Lung (tissue), 12 donors: Measurements from ENCODE around the gene COX10. TPM values are rescaled to one million over a fixed set of nuclear protein-coding genes. Genes with fewer than 3 reads are reported as not detected.

Source experiments
- ATAC-seq: fragments of 200-7000 bp; cut with Tn5 transposase; one replicate; pipeline ENCODE4 v1.9.1; 2020; ENCODE audit warnings: moderate number of reproducible peaks; ENCODE audit not compliant: insufficient read depth, low FRiP score
- DNase-seq, 3 donors: peaks; one replicate each; pipeline ENCODE4 v3.0.0-alpha.2; 2013 to 2017
- H3K27ac ChIP-seq, 2 donors: one replicate each; pipeline ENCODE4 v1.5.1; 2013; ENCODE audit warnings: mild to moderate bottlenecking in 2 of 2, moderate library complexity in 2 of 2, control low read depth in 1 of 2, inconsistent platforms in 1 of 2, low read depth in 1 of 2, low read length in 1 of 2
- H3K27me3 ChIP-seq, 3 donors: one replicate each; pipeline ENCODE4 v1.5.1; 2013; ENCODE audit warnings: low read length in 2 of 3; ENCODE audit not compliant: control insufficient read depth in 3 of 3, insufficient read depth in 3 of 3
- H3K36me3 ChIP-seq, 4 donors: one replicate each; pipeline ENCODE4 v1.5.1; 2013; ENCODE audit warnings: low read length in 4 of 4, mild to moderate bottlenecking in 1 of 4, moderate library complexity in 1 of 4; ENCODE audit not compliant: control insufficient read depth in 4 of 4, insufficient read depth in 4 of 4
- H3K4me1 ChIP-seq, 5 donors: one replicate each; pipeline ENCODE4 v1.5.1; 2013; ENCODE audit warnings: low read length in 5 of 5, mild to moderate bottlenecking in 2 of 5, moderate library complexity in 1 of 5; ENCODE audit not compliant: control insufficient read depth in 5 of 5, insufficient read depth in 5 of 5
- H3K4me3 ChIP-seq: one replicate; pipeline ENCODE4 v1.5.1; 2013; ENCODE audit warnings: mild to moderate bottlenecking, control low read depth, moderate library complexity
- H3K9ac ChIP-seq, 2 donors: one replicate each; pipeline ENCODE4 v1.5.1; 2013; ENCODE audit warnings: low read length in 2 of 2, control low read depth in 1 of 2; ENCODE audit not compliant: insufficient read depth in 1 of 2
- H3K9me3 ChIP-seq, 4 donors: one replicate each; pipeline ENCODE4 v1.5.1; 2013; ENCODE audit warnings: low read length in 3 of 4, mild to moderate bottlenecking in 1 of 4, moderate library complexity in 1 of 4; ENCODE audit not compliant: control insufficient read depth in 4 of 4, insufficient read depth in 3 of 4
- CTCF ChIP-seq: IDR thresholded peaks from 2 replicates; pipeline ENCODE4 v1.5.1; 2012; ENCODE audit warnings: mild to moderate bottlenecking; ENCODE audit errors: control extremely low read depth, extremely low read depth
- WGBS, 2 donors: extraction: QIAGEN DNeasy Blood & Tissue Kit; methylation state at CpG; one replicate each; pipeline ENCODE4 v1.1.7; 2013; 5-methylcytosine and 5-hydroxymethylcytosine counted together
- polyA plus RNA-seq, 2 donors: library from polyadenylated mRNA; stranded (reverse); fragments of 200-250 nt; gene quantifications; one replicate each; pipeline ENCODE4 v1.2.1, GENCODE V29; 2013
- total RNA-seq, 2 donors: library from RNA; depleted of rRNA in 1 of 2; stranded (reverse); fragments of >200 nt in 1 of 2; gene quantifications; one replicate each; pipeline ENCODE4 v1.2.1, GENCODE V29; 2014 to 2021
- donor health status: control.
- donor health status: control.
- donor health status: Bipolar disorder and iron deficiency.
- donor health status: healthy.
- donor health status: DM: yes; HTN: yes; CAD: no.

Gene COX10
- total and polyA plus RNA-seq, 4 donors: 6.4 to 17.9 (median 12.4) TPM

- WGBS, 2 donors: 96% methylated on average over 8 of the region's 8 CpGs
Measured at GRCh38 chr17:14082848-14083247, 13.5 kb downstream of the COX10 start.

GRCh38 chr17:14084955-14085354 is 15.7 kb downstream of the COX10 start:
- 97 to 100% methylated on average over 2 of the region's 2 CpGs for WGBS, 2 donors
- DNase-seq (no peak), ATAC-seq (no peak)
- Histone ChIP-seq H3K4me3 (no peak overlapping the region), H3K27me3 (no peaks in the 10 kb centered on the region), H3K9ac (no peak overlapping the region), H3K27ac (no peak overlapping the region), H3K4me1 (peaks cover 0 to 10% (median 0%) of the 10 kb centered on the region in 5 donors), H3K9me3 (no peaks in the 10 kb centered on the region), H3K36me3 (peaks cover 0 to 9% (median 2%) of the 10 kb centered on the region in 4 donors)
- TF ChIP-seq CTCF: no peak

More at GRCh38 chr17:14082848-14083247, 13.5 kb downstream of the COX10 start:
- Histone ChIP-seq H3K36me3 (peaks cover 2 to 18% (median 8%) of the 10 kb centered on the region in 4 donors), H3K9ac (no peak overlapping the region), H3K9me3 (no peaks in the 10 kb centered on the region), H3K27me3 (no peaks in the 10 kb centered on the region), H3K4me3 (no peak overlapping the region), H3K4me1 (peaks cover 0 to 10% (median 0%) of the 10 kb centered on the region in 5 donors), H3K27ac (no peak overlapping the region)
- ATAC-seq (no peak), DNase-seq (no peak)
- TF ChIP-seq CTCF: no peak

- no peaks in the 10 kb centered on the region for H3K27me3 ChIP-seq
- WGBS, 2 donors: 91 to 99% methylated on average over 2 of the region's 2 CpGs
- ATAC-seq: no peak
Measured at GRCh38 chr17:14086189-14086588, 16.9 kb downstream of the COX10 start.

More at GRCh38 chr17:14086189-14086588, 16.9 kb downstream of the COX10 start:
- no peaks in the 10 kb centered on the region for H3K9me3 ChIP-seq
- H3K9ac ChIP-seq: no peak overlapping the region
- H3K4me1 ChIP-seq: peaks cover 0 to 18% (median 0%) of the 10 kb centered on the region in 5 donors
- DNase-seq: no peak
- no peak overlapping the region for H3K27ac ChIP-seq
- H3K4me3 ChIP-seq: no peak overlapping the region
- TF ChIP-seq CTCF: no peak
- peaks cover 0 to 5% (median 2%) of the 10 kb centered on the region in 4 donors for H3K36me3 ChIP-seq
